Measurements from ENCODE around the gene OPN3.

The OPN3 gene

DNA sequence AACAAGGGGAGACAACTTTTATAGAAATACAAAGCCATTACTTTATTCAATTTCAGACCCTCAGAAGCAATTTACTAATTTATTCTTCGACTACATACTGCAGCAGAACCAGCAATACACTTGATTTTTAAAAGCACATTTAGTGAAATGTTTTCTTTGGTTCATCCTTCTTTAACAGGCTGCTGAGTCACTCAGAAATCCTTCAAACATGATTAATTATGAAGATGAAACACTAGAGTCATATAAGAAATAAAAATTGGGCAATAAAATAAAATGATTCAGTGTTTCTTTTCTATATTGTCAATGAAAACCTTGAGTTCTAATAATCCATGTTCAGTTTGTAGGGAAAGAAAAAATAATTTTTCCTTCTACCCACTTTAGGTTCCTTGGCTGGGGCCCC, 47.0 kb downstream of the OPN3 start:
- TF ChIP-seq, protein P1, sequence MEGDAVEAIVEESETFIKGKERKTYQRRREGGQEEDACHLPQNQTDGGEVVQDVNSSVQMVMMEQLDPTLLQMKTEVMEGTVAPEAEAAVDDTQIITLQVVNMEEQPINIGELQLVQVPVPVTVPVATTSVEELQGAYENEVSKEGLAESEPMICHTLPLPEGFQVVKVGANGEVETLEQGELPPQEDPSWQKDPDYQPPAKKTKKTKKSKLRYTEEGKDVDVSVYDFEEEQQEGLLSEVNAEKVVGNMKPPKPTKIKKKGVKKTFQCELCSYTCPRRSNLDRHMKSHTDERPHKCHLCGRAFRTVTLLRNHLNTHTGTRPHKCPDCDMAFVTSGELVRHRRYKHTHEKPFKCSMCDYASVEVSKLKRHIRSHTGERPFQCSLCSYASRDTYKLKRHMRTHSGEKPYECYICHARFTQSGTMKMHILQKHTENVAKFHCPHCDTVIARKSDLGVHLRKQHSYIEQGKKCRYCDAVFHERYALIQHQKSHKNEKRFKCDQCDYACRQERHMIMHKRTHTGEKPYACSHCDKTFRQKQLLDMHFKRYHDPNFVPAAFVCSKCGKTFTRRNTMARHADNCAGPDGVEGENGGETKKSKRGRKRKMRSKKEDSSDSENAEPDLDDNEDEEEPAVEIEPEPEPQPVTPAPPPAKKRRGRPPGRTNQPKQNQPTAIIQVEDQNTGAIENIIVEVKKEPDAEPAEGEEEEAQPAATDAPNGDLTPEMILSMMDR (IDR thresholded peaks at IDR 0.05; ENCODE audit: borderline replicate concordance, extremely low read depth, low read length, poor library complexity, severe bottlenecking) = no peak
- no peak for TF ChIP-seq EZH2 (IDR thresholded peaks at IDR 0.05; ENCODE audit: borderline replicate concordance, low read depth, low read length, severe bottlenecking)
- ATAC-seq (ENCODE audit: insufficient read depth, low read depth) (no peak), DNase-seq (no peak)
- Histone ChIP-seq H3K4me2 (ENCODE audit: insufficient read depth, low read length) (no peak overlapping the region), H3K9ac (ENCODE audit: low read depth, low read length) (no peak overlapping the region), H3K4me1 (ENCODE audit: insufficient read depth, low read length) (no peaks in the 10 kb centered on the region), H2AFZ (ENCODE audit: low read depth, low read length) (no peak overlapping the region), H3K9me3 (ENCODE audit: insufficient read depth, low read length, severe bottlenecking) (no peaks in the 10 kb centered on the region), H3K27me3 (ENCODE audit: insufficient read depth, low read length, poor library complexity) (no peaks in the 10 kb centered on the region), H3K4me3 (ENCODE audit: low read depth in 1 of 2, low read length in 2 of 2) (no peak overlapping the region), H3K36me3 (ENCODE audit: insufficient read depth, low read length) (no peaks in the 10 kb centered on the region), H3K79me2 (ENCODE audit: insufficient read depth, low read length) (no peaks in the 10 kb centered on the region), H4K20me1 (ENCODE audit: insufficient read depth, low read length) (no peaks in the 10 kb centered on the region), H3K27ac (ENCODE audit: low read length) (no peak overlapping the region)

GRCh38 chr1:241592273-241592958, 47.8 kb downstream of the OPN3 start:
- Histone ChIP-seq H3K36me3 (ENCODE audit: insufficient read depth, low read length) (no peaks in the 10 kb centered on the region), H4K20me1 (ENCODE audit: insufficient read depth, low read length) (no peaks in the 10 kb centered on the region), H3K27me3 (ENCODE audit: insufficient read depth, low read length, poor library complexity) (no peaks in the 10 kb centered on the region), H3K4me1 (ENCODE audit: insufficient read depth, low read length) (no peaks in the 10 kb centered on the region), H3K79me2 (ENCODE audit: insufficient read depth, low read length) (no peaks in the 10 kb centered on the region), H3K4me2 (ENCODE audit: insufficient read depth, low read length) (no peak overlapping the region), H2AFZ (ENCODE audit: low read depth, low read length) (no peak overlapping the region), H3K9ac (ENCODE audit: low read depth, low read length) (no peak overlapping the region), H3K27ac (ENCODE audit: low read length) (no peak overlapping the region), H3K4me3 (ENCODE audit: low read depth in 1 of 2, low read length in 2 of 2) (no peak overlapping the region), H3K9me3 (ENCODE audit: insufficient read depth, low read length, severe bottlenecking) (no peaks in the 10 kb centered on the region)
- no peak for TF ChIP-seq EZH2 (IDR thresholded peaks at IDR 0.05; ENCODE audit: borderline replicate concordance, low read depth, low read length, severe bottlenecking)
- TF ChIP-seq, protein P1 (IDR thresholded peaks at IDR 0.05; ENCODE audit: borderline replicate concordance, extremely low read depth, low read length, poor library complexity, severe bottlenecking) = no peak
- no peak for DNase-seq
- no peak for ATAC-seq (ENCODE audit: insufficient read depth, low read depth)

GRCh38 chr1:241591736-241592135, 48.4 kb downstream of the OPN3 start:
- DNase-seq = no peak
- H3K9me3 ChIP-seq (ENCODE audit: insufficient read depth, low read length, severe bottlenecking) = no peaks in the 10 kb centered on the region
- H3K36me3 ChIP-seq (ENCODE audit: insufficient read depth, low read length) = no peaks in the 10 kb centered on the region

More at GRCh38 chr1:241591736-241592135, 48.4 kb downstream of the OPN3 start:
- Histone ChIP-seq H2AFZ (ENCODE audit: low read depth, low read length) (no peak overlapping the region), H3K27ac (ENCODE audit: low read length) (no peak overlapping the region), H3K4me2 (ENCODE audit: insufficient read depth, low read length) (no peak overlapping the region), H4K20me1 (ENCODE audit: insufficient read depth, low read length) (no peaks in the 10 kb centered on the region), H3K4me3 (ENCODE audit: low read depth in 1 of 2, low read length in 2 of 2) (no peak overlapping the region), H3K27me3 (ENCODE audit: insufficient read depth, low read length, poor library complexity) (no peaks in the 10 kb centered on the region), H3K79me2 (ENCODE audit: insufficient read depth, low read length) (no peaks in the 10 kb centered on the region), H3K4me1 (ENCODE audit: insufficient read depth, low read length) (no peaks in the 10 kb centered on the region), H3K9ac (ENCODE audit: low read depth, low read length) (no peak overlapping the region)
- TF ChIP-seq, protein P1 (IDR thresholded peaks at IDR 0.05; ENCODE audit: borderline replicate concordance, extremely low read depth, low read length, poor library complexity, severe bottlenecking) = no peak
- TF ChIP-seq EZH2 (IDR thresholded peaks at IDR 0.05; ENCODE audit: borderline replicate concordance, low read depth, low read length, severe bottlenecking) = no peak
- no peak for ATAC-seq (ENCODE audit: insufficient read depth, low read depth)
